Lung (tissue), 12 donors: ENCODE results near the gene WASF2. TPM values are rescaled to one million over a fixed set of nuclear protein-coding genes. Genes with fewer than 3 reads are reported as not detected.

Experiments used
- ATAC-seq: fragments of 200-7000 bp; cut with Tn5 transposase; one replicate; pipeline ENCODE4 v1.9.1; 2020; ENCODE audit warnings: moderate number of reproducible peaks; ENCODE audit not compliant: insufficient read depth, low FRiP score
- DNase-seq, 3 donors: peaks; one replicate each; pipeline ENCODE4 v3.0.0-alpha.2; 2013 to 2017
- H3K27ac ChIP-seq, 2 donors: one replicate each; pipeline ENCODE4 v1.5.1; 2013; ENCODE audit warnings: mild to moderate bottlenecking in 2 of 2, moderate library complexity in 2 of 2, control low read depth in 1 of 2, inconsistent platforms in 1 of 2, low read depth in 1 of 2, low read length in 1 of 2
- H3K27me3 ChIP-seq, 3 donors: one replicate each; pipeline ENCODE4 v1.5.1; 2013; ENCODE audit warnings: low read length in 2 of 3; ENCODE audit not compliant: control insufficient read depth in 3 of 3, insufficient read depth in 3 of 3
- H3K36me3 ChIP-seq, 4 donors: one replicate each; pipeline ENCODE4 v1.5.1; 2013; ENCODE audit warnings: low read length in 4 of 4, mild to moderate bottlenecking in 1 of 4, moderate library complexity in 1 of 4; ENCODE audit not compliant: control insufficient read depth in 4 of 4, insufficient read depth in 4 of 4
- H3K4me1 ChIP-seq, 5 donors: one replicate each; pipeline ENCODE4 v1.5.1; 2013; ENCODE audit warnings: low read length in 5 of 5, mild to moderate bottlenecking in 2 of 5, moderate library complexity in 1 of 5; ENCODE audit not compliant: control insufficient read depth in 5 of 5, insufficient read depth in 5 of 5
- H3K4me3 ChIP-seq: one replicate; pipeline ENCODE4 v1.5.1; 2013; ENCODE audit warnings: mild to moderate bottlenecking, control low read depth, moderate library complexity
- H3K9ac ChIP-seq, 2 donors: one replicate each; pipeline ENCODE4 v1.5.1; 2013; ENCODE audit warnings: low read length in 2 of 2, control low read depth in 1 of 2; ENCODE audit not compliant: insufficient read depth in 1 of 2
- H3K9me3 ChIP-seq, 4 donors: one replicate each; pipeline ENCODE4 v1.5.1; 2013; ENCODE audit warnings: low read length in 3 of 4, mild to moderate bottlenecking in 1 of 4, moderate library complexity in 1 of 4; ENCODE audit not compliant: control insufficient read depth in 4 of 4, insufficient read depth in 3 of 4
- WGBS, 2 donors: extraction: QIAGEN DNeasy Blood & Tissue Kit; methylation state at CpG; one replicate each; pipeline ENCODE4 v1.1.7; 2013; 5-methylcytosine and 5-hydroxymethylcytosine counted together
- polyA plus RNA-seq, 2 donors: library from polyadenylated mRNA; stranded (reverse); fragments of 200-250 nt; gene quantifications; one replicate each; pipeline ENCODE4 v1.2.1, GENCODE V29; 2013
- total RNA-seq, 2 donors: library from RNA; depleted of rRNA in 1 of 2; stranded (reverse); fragments of >200 nt in 1 of 2; gene quantifications; one replicate each; pipeline ENCODE4 v1.2.1, GENCODE V29; 2014 to 2021
- TF ChIP-seq, protein P1 (sequence below): IDR thresholded peaks from 2 replicates; pipeline ENCODE4 v1.5.1; 2012; ENCODE audit warnings: mild to moderate bottlenecking; ENCODE audit errors: control extremely low read depth, extremely low read depth
- donor health status: control.
- donor health status: control.
- donor health status: Bipolar disorder and iron deficiency.
- donor health status: healthy.
- donor health status: DM: yes; HTN: yes; CAD: no.

WASF2 gene
- total and polyA plus RNA-seq, 4 donors = 27.3 to 136 (median 49.5) TPM

DNA sequence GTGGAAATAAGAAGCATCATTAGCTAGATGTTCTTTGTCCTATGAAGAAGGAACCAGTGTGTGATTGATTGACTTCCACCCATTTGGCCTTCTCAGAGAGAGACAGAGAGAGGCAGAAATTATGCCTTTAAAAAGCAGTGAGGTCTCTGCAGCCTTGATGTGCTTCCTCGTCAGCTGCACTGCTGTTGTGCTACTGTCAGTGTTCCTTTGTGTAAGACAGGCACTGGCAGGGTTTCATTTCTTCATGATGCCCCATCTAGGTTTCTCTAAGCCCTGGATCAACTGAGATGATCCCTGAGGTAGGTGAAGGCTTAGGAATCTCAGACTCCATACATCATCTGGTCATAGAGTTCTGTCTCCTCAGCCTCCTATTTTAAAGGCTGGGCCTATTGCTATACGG lies 62.6 kb downstream of the WASF2 start:
- no peak for DNase-seq
- peak overlapping the region; percentile 71 to 84 for H3K27ac ChIP-seq
- WGBS, 2 donors = 36 to 56% methylated on average over 2 of the region's 2 CpGs
- H3K27me3 ChIP-seq = no peaks in the 10 kb centered on the region
- no peak overlapping the region for H3K4me3 ChIP-seq
- no peak for ATAC-seq
- H3K36me3 ChIP-seq = peaks cover 7 to 19% (median 14%) of the 10 kb centered on the region in 4 donors
- H3K9ac ChIP-seq = no peak overlapping the region
- H3K9me3 ChIP-seq = no peaks in the 10 kb centered on the region
- peaks cover 11 to 39% (median 13%) of the 10 kb centered on the region in 5 donors for H3K4me1 ChIP-seq
- TF ChIP-seq, protein P1, sequence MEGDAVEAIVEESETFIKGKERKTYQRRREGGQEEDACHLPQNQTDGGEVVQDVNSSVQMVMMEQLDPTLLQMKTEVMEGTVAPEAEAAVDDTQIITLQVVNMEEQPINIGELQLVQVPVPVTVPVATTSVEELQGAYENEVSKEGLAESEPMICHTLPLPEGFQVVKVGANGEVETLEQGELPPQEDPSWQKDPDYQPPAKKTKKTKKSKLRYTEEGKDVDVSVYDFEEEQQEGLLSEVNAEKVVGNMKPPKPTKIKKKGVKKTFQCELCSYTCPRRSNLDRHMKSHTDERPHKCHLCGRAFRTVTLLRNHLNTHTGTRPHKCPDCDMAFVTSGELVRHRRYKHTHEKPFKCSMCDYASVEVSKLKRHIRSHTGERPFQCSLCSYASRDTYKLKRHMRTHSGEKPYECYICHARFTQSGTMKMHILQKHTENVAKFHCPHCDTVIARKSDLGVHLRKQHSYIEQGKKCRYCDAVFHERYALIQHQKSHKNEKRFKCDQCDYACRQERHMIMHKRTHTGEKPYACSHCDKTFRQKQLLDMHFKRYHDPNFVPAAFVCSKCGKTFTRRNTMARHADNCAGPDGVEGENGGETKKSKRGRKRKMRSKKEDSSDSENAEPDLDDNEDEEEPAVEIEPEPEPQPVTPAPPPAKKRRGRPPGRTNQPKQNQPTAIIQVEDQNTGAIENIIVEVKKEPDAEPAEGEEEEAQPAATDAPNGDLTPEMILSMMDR = no peak

DNA sequence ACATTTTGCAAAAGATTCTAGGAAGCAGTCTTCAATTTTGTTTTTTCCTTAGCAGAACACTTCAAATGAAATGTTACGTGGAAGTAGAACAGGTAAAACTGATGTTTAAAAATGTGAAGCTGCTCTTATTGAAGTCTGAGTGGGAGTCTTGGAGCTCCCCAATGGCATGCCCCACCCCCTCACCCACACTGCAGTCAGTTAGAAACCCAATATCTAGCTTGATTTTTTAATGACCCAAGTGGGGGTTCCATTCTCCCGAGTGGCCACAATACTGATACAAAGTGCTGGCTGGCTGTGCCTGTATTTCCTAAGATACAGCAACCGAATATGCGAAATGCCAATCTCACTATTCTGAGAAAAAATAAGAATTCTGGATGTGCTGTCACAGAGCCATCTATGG lies 66.3 kb downstream of the WASF2 start:
- no peak for DNase-seq
- TF ChIP-seq, protein P1 = no peak
- H3K4me1 ChIP-seq = peaks cover 1 to 24% (median 9%) of the 10 kb centered on the region in 5 donors

DNA sequence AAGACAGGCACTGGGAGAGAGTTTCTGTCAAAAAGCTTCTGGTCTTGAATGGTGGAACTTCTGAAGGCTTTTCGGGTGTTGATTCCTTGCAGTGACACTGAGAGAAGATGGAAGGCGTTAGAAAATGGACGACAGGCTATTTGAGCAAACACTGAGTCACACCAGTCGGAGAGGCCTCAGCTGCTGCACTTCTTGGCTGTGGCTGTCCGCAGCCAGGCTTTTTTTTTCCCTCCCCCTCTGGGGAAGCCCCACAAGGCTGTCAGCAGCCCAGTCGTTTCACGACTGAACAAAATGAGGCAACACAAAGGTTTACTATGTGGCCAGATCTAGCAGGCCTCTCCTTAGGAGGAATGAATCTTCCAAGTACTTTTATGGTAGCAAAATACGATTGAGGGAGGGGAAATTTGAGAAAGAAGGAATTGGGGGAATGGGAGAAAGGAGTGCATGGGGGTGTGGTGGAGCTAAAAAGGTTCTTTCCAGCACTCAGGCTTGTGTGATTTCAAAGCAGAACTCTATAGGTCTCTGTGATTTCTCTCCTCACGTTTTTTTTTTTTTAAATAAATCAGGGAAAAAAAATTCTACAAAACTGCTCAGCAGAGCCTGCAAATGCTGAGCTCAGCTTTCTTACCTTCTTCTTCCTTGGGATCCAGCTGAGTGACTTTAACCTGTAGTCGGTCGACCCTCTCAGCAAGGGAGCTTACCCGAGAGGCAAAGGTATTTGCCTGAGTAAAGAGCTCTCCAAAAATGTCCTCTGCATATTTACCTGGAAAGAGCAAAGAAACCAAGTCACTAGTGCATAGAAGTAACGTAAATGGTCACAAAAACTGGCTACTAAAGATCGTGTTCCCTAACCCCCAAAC lies 71.4 kb downstream of the WASF2 start:
- H3K27me3 ChIP-seq = no peaks in the 10 kb centered on the region
- H3K4me3 ChIP-seq = no peak overlapping the region
- DNase-seq (peak; percentile 77 to 86 (median 77)), ATAC-seq (peak; percentile 94)
- 46 to 65% methylated on average over 14 of the region's 14 CpGs for WGBS, 2 donors
- H3K9ac ChIP-seq = peak overlapping the region in 1 of 2 donors; percentile 58
- TF ChIP-seq, protein P1 = no peak
- no peaks in the 10 kb centered on the region for H3K9me3 ChIP-seq
- peaks cover 5 to 27% (median 18%) of the 10 kb centered on the region in 5 donors for H3K4me1 ChIP-seq
- H3K27ac ChIP-seq = peak overlapping the region; percentile 47 to 77
- peaks cover 26 to 43% (median 33%) of the 10 kb centered on the region in 4 donors for H3K36me3 ChIP-seq

More for the DNA sequence above, 66.3 kb downstream of the WASF2 start:
- peaks cover 7 to 19% (median 14%) of the 10 kb centered on the region in 4 donors for H3K36me3 ChIP-seq
- H3K9me3 ChIP-seq = no peaks in the 10 kb centered on the region
- WGBS, 2 donors = 82 to 91% methylated on average over 4 of the region's 4 CpGs
- H3K4me3 ChIP-seq = no peak overlapping the region
- ATAC-seq = no peak
- no peak overlapping the region for H3K27ac ChIP-seq
- no peak overlapping the region for H3K9ac ChIP-seq
- no peaks in the 10 kb centered on the region for H3K27me3 ChIP-seq
